GM13976 (cell line): ENCODE data around the gene ZMPSTE24.
"Not testable (repeated sequence)": the region's sequence is repeated elsewhere in the genome, so short reads cannot be mapped to it uniquely, and the experiment has no call there.

Experiments used
- DNase-seq: peaks from one replicate; pipeline ENCODE4 v3.0.0; 2012; ENCODE audit warnings: low spot score
- in situ Hi-C: fragments of 300-500 bp; cut with MboI; formaldehyde crosslinking; loops from one replicate; pipeline ENCODE4 v1.12.0; 2022; ENCODE audit warnings: low sequenced_read_pairs, mixed read lengths, inconsistent platforms; ENCODE audit not compliant: unreplicated experiment
- TF ChIP-seq, protein P1 (sequence below): IDR thresholded peaks from 2 replicates; pipeline ENCODE4 v1.5.1; 2012; ENCODE audit warnings: borderline replicate concordance, mild to moderate bottlenecking; ENCODE audit not compliant: insufficient read depth; ENCODE audit errors: extremely low read depth, missing control alignments, control extremely low read depth

Gene ZMPSTE24

DNA sequence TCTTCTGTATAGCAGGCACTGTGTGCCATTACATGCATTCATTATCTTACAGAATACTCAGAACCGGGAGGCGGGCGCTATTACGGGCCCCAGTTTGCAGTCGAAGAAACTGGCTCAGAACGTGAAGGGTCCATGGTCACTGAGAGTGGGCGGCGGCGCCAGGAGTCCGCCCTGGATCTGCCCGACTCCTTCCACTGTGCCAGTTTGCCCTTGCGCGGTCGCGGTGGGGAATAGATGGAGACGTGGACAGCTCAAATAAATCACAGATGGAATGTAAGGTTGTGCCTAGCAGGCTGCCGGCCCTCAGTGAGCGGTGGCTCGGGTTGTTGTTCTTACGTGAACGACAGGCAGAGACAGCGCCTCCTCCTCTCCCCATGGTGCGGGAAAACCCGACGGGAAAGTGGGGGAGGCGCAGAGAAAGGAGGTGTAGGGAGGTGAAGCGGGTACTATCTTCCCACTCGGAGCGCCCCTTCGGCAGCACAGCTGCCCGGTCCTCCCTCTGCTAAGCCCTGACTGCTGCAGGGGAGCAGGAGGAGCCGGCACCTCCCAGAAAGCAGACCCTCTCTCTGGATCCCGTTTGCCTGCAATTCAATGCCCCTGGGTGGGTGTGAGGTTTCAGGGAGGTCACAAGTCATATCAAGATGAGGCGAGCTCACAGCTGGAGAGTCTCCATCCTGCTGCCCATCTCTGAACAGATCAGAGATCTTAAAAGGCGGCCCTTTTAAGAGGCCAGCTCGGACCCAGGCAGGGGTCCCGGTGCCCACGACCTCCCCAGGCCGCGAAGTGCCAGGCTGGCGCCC lies 58.0 kb downstream of the ZMPSTE24 start:
- in situ Hi-C loops, result no loop called here
- TF ChIP-seq, protein P1, sequence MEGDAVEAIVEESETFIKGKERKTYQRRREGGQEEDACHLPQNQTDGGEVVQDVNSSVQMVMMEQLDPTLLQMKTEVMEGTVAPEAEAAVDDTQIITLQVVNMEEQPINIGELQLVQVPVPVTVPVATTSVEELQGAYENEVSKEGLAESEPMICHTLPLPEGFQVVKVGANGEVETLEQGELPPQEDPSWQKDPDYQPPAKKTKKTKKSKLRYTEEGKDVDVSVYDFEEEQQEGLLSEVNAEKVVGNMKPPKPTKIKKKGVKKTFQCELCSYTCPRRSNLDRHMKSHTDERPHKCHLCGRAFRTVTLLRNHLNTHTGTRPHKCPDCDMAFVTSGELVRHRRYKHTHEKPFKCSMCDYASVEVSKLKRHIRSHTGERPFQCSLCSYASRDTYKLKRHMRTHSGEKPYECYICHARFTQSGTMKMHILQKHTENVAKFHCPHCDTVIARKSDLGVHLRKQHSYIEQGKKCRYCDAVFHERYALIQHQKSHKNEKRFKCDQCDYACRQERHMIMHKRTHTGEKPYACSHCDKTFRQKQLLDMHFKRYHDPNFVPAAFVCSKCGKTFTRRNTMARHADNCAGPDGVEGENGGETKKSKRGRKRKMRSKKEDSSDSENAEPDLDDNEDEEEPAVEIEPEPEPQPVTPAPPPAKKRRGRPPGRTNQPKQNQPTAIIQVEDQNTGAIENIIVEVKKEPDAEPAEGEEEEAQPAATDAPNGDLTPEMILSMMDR, result peak; percentile 22
- DNase-seq, result peak; percentile 57

DNA sequence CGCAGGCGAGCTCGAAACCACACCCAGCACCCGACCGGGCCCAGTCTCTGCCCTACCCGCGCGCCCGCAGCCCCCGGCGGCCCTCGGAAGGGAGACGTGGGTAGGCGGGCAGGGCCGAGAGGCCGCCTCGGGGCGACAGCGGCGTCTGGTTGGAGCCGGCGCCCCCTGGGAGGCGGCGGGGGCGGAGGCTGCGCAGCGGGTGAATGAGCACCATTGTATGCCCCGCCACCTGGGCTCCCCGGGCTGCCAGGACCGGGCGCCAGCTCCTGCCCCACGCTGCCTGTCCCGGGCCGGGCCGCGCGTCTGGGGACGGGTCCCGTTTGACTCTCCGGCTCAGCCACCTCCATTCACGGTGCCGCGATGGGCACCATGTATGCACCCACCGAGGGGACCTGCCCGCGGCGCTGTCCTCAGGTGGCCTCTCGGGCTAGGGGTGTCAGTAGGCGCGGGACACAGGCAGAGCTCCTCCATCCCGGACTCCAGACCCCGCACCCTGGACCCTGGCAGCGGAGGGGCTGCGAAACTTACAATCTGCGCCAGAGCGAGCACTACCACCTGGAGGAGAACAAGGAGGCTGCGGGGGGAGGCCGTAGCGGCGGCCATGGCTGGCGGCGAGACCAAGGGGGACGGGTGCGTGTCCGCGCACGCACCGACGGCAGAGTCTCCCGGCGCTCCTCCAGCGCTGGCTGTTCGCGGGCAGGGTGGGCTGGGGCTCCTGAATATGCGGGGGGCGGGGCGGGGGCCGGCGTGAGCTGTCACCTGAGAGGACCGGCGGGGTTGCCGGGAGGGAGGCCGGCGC lies 58.8 kb downstream of the ZMPSTE24 start, which contains the start of gene COL9A2:
Gene COL9A2 (minus strand): TSS at position 692 of the 799 bp plus-strand sequence. CDS start 89 bp downstream, at position 603.
- DNase-seq, result peak; percentile 77
- in situ Hi-C loops, result no loop called here
- TF ChIP-seq, protein P1, result no peak

DNA sequence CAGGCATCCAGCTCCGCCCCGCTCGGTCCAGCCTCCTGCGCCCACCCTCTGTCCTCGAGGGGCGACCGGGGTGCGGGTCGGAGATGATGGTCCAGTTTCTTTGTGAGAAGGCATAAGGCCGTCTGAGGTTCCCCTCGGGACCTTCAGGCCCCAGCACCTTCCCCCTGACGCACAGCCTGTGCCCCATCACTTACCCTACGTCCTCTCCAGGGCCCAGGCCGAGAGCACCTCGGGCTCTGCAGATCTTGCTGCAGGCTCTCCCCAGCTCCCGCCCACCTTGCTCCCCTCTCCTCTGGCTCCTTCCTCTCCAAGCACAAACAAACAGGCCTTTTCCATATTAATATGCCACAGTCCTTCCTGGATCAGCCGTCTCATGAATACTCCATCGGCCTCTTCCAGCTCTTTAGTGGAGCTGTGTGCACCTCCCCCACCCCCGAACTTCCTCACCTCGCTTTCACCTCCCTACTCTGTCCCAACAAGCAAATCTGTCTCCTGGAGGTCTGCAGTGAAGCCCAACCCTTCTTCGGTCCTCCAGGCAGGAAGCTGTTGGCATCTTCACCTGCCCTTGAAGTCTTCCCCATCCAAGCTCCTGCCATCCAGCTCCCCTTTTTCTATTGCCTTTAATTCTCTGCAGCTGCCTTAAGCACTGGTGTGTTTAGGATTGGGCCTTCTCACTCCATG lies 59.5 kb downstream of the ZMPSTE24 start:
- in situ Hi-C loops, result no loop called here

DNA sequence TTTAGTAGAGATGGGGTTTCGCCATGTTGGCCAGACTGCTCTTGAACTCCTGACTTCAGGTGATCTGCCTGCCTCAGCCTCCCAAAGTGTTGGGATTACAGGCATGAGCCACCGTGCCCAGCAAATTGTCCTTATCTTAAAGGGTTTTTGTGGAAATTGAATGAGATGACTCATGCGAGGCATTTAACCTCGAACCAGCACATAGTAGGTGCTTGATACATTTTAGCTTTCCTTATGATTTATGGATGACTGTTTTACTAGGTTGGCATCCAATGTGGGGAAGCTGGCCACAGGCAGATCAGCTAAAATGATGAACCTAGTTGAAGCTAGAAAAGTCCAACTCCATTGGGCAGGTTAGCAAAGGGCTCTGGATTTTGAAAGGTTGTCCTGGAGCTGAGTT lies 60.4 kb downstream of the ZMPSTE24 start:
- in situ Hi-C loops, result no loop called here
- DNase-seq, result no peak
- TF ChIP-seq, protein P1, result no peak

More for the DNA sequence above, 59.5 kb downstream of the ZMPSTE24 start:
- DNase-seq, result peak; percentile 32
- TF ChIP-seq, protein P1, result no peak

DNA sequence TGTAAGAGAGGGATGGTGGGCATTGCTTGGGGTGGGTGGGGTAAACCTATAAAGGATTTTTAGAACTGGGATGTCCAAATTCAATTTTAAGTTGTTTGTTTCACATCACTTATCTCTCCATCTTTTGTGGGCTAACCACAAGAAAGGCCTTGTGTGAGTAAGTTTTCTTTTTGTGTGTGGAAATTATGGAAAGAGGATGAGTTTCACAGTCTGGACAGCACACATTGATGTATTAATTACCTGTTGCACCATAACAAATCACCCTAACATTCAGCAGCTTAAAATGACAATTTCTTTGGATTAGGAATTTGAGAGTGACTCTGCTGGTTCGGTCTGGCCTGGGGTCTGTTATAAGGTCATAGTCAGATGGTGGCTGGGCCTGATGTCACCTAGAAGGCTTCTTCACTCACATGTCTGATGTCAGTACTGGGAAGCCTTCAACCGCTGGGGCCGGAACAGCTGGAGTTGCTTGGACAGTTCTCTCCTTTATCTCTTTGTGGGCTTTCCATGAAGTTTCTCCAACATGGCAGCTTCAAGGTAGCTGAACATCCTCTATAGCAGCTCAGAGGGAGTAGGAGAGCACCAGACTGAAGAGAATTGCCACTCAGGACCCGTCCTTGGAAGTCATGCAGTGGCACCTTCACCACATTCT lies 61.1 kb downstream of the ZMPSTE24 start:
- no peak for DNase-seq
- in situ Hi-C loops, result no loop called here
- TF ChIP-seq, protein P1, result no peak

DNA sequence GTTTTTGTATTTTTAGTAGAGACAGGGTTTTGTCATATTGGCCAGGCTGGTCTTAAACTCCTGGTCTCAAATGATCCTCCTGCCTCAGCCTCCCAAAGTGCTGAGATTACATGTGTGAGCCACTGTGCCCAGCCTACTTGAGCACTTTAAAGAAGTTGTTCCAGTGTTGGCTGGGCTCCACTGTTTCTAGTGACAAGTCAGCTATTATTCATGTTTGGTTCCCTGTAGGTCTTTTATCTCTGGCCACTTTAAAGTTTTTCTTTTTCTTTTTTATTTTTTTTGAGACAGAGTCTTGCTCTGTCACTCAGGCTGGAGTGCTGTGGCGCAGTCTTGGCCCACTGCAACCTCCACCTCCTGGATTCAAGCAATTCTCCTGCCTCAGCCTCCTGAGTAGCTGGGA lies 73.4 kb downstream of the ZMPSTE24 start:
- in situ Hi-C loops, DNase-seq: not testable (repeated sequence)
